T-helper 2 cell (primary cell): ENCODE data around the gene CDRT4.

ENCODE experiments used
- DNase-seq, 5 experiments: peaks; one replicate each; pipeline versions ENCODE4 v3.0.0 to v3.0.0-alpha.2; 2012 to 2022

The CDRT4 gene

GRCh38 chr17:15431196-15431595 is 36.2 kb downstream of the CDRT4 start:
- DNase-seq, result no peak

GRCh38 chr17:15424521-15424920 is 42.9 kb downstream of the CDRT4 start:
- DNase-seq, result no peak

- DNase-seq, result no peak
These were observed 44.9 kb downstream of the CDRT4 start for GRCh38 chr17:15422392-15422965.

- no peak for DNase-seq
These were observed 48.6 kb downstream of the CDRT4 start for GRCh38 chr17:15418781-15419180.

GRCh38 chr17:15414532-15415306 is 52.7 kb downstream of the CDRT4 start:
- no peak for DNase-seq

- DNase-seq, result no peak
These were observed 54.2 kb downstream of the CDRT4 start for GRCh38 chr17:15413101-15413771.

GRCh38 chr17:15412606-15413005 is 54.8 kb downstream of the CDRT4 start:
- no peak for DNase-seq

- DNase-seq, result no peak
These were observed 55.8 kb downstream of the CDRT4 start for GRCh38 chr17:15411384-15412198.

- DNase-seq, result no peak
These were observed 57.6 kb downstream of the CDRT4 start for GRCh38 chr17:15409721-15410250.

GRCh38 chr17:15408803-15409202 is 58.6 kb downstream of the CDRT4 start:
- no peak for DNase-seq

- no peak for DNase-seq
These were observed 61.3 kb downstream of the CDRT4 start for GRCh38 chr17:15406081-15406480.

- DNase-seq, result no peak
These were observed 62.4 kb downstream of the CDRT4 start for GRCh38 chr17:15405058-15405415.

- no peak for DNase-seq
These were observed 63.0 kb downstream of the CDRT4 start for GRCh38 chr17:15404106-15405057.

GRCh38 chr17:15403276-15403939 is 64.0 kb downstream of the CDRT4 start:
- DNase-seq, result no peak

GRCh38 chr17:15399443-15399842 is 68.0 kb downstream of the CDRT4 start:
- DNase-seq, result no peak

GRCh38 chr17:15398736-15399331 is 68.6 kb downstream of the CDRT4 start:
- no peak for DNase-seq

- DNase-seq, result no peak
These were observed 69.1 kb downstream of the CDRT4 start for GRCh38 chr17:15398291-15398690.

GRCh38 chr17:15397620-15398019 is 69.8 kb downstream of the CDRT4 start:
- DNase-seq, result no peak

- DNase-seq, result no peak
These were observed 72.3 kb downstream of the CDRT4 start for GRCh38 chr17:15395091-15395490.

GRCh38 chr17:15393414-15393813 is 74.0 kb downstream of the CDRT4 start:
- no peak for DNase-seq

GRCh38 chr17:15392326-15392741 is 75.1 kb downstream of the CDRT4 start:
- DNase-seq, result no peak
